Upper lobe of left lung (tissue), 4 donors: ENCODE data around the gene GAL3ST2.

Experiments used
- CTCF ChIP-seq, 6 experiments: fragments of 450-650 bp in 4 of 6; fragments of 200-600 bp in 2 of 6; sonication (generic) in 2 of 6; IDR thresholded peaks; one replicate each; pipeline ENCODE4 v1.5.1; 2016 to 2019; ENCODE audit warnings: antibody characterized with exemption in 6 of 6
- EP300 ChIP-seq, 4 donors: sonication (generic); formaldehyde crosslinking; IDR thresholded peaks; one replicate each; pipeline ENCODE4 v1.5.1; 2017; ENCODE audit warnings: antibody characterized with exemption in 4 of 4, control low read depth in 2 of 4
- POLR2A ChIP-seq, 4 donors: fragments of 450-650 bp; IDR thresholded peaks; one replicate each; pipeline ENCODE4 v1.5.1; 2016 to 2017; ENCODE audit warnings: antibody characterized with exemption in 4 of 4, mild to moderate bottlenecking in 2 of 4
- POLR2AphosphoS5 ChIP-seq, 2 donors: sonication (generic); formaldehyde crosslinking; IDR thresholded peaks; one replicate each; pipeline ENCODE4 v1.5.1; 2017; ENCODE audit warnings: antibody characterized with exemption in 2 of 2

DNA sequence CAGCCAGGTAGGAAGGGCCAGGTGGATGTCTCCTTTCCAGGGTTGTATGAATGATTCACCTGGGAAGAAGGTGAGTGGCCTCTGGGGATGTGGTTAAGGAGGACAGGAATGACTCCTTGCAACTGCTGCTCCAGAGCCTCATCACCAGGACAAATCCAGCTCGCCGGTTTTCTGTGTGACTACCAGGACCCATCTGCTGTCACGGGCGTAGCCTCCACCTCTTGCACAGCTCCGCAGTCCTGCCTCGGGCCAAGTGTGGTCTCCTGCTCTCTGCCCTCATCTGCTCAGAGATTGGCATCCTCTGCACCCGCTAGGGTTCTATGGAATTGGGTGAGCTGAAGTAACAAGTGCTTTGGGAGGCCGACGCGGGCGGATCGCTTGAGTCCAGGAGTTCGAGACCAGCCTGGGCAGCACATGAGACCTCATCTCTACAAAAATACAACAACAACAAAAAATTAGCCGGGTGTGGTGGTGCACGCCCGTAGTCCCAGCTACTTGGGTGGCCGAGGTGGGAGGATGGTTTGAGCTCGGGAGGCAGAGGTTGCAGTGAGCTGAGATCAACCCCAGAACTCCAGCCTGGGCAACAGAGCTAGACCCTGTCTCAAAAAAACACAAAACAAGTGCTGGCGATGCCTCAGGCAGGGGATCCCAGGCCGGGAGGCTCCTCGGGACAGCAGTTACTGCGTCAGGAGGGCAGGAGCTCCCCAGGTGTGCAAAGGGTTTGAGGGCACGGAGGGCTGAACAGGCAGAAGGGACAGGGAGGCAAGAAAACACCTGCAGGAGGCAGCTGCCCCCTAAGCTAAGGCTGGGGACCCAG lies 43.0 kb upstream of the GAL3ST2 start:
- TF ChIP-seq CTCF (IDR thresholded peaks at IDR 0.05): no peak
- TF ChIP-seq POLR2A (IDR thresholded peaks at IDR 0.05): no peak
- no peak for TF ChIP-seq EP300 (IDR thresholded peaks at IDR 0.05)
- no peak for TF ChIP-seq POLR2AphosphoS5 (IDR thresholded peaks at IDR 0.05)
